HG02759 (cell line): ENCODE data around the gene ASPN.
A peak's percentile ranks its signal among the peaks of the same experiment; 100 is the strongest.

Source experiments
- ATAC-seq: cut with Tn5 transposase; IDR thresholded peaks from one replicate; pipeline ENCODE4 v1.9.1; 2021; ENCODE audit warnings: mild to moderate bottlenecking, moderate library complexity; ENCODE audit not compliant: unreplicated experiment

ASPN gene

GRCh38 chr9:92476962-92477361 is 5.3 kb downstream of the ASPN start:
- ATAC-seq: peak; percentile 70

DNA sequence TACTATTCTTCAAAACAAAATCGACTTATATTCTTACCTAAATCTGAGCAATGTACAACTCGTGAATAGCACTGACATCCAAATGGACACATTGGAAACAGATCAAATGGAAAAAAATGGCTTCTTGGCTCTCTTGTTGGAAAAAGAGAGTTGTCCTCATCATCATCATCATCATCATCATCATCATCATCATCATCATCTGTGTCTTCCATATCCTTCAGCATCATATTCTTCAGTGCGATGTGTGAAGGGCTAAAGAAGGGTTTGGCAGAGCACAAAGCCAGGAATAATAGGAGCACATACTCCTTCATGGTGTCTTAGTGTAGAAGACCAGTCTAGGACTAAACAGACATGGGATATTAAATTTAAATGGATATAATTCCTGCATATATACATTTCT is 7.7 kb downstream of the ASPN start:
- no peak for ATAC-seq

GRCh38 chr9:92468206-92468605 is 14.1 kb downstream of the ASPN start:
- no peak for ATAC-seq

- no peak for ATAC-seq
These were observed 14.8 kb downstream of the ASPN start for GRCh38 chr9:92467511-92467910.

DNA sequence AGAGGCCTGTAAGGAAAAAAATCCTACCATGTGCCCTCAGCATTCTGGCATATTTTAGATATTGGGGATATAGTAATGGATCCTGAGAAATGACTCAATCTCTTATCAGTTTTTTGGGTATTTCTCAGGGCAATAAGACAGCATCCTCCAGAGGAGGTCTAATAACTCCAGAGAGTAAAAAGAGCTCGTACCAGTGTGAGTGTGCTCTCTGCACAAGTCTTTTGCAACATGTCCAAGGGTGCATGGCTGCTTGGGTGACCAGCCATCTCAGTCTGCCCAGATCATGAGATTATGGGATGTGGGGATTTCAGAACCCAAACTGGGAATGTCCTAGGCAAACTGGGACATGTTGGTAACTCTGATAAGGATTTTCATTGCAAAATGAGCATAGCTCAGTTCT is 15.3 kb downstream of the ASPN start:
- ATAC-seq: no peak

GRCh38 chr9:92463984-92464383 is 18.3 kb downstream of the ASPN start:
- ATAC-seq: no peak

GRCh38 chr9:92463387-92463786 is 18.9 kb downstream of the ASPN start:
- no peak for ATAC-seq

DNA sequence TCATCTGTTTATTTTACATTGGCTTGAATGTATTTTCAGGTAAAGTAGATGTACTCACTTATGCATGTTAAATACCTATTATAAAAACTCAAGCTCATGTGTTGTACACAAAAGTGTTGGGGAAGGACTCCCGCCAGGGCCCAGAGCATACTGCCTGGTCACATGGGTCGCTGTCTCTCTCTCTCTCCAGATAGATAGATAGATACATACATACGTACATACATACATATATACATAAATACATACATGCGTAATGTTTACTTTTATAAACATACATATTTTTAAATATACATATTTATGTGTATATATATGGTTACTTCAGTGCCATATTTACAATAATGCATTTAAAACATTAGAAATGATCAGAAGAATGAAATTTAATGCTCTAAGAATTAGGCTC is 24.7 kb downstream of the ASPN start:
- no peak for ATAC-seq

DNA sequence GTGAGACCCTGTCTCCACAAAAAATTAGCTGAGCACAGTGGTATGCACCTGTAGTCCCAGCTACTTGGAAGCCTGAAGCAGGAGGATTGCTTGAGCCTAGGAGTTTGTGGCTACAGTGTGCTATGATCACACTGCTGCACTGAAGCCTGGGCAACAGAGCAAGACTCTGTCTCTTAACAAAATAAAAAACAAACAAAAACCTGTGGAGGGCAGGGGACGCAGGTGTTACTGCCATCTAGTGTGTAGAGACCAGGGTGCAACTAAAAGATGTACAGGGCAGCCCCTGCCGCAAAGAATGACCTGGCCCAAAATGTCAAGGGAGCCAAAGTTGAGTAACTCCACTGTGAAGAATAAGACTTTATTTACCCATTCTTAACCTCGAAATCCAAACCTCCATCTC is 27.1 kb downstream of the ASPN start:
- no peak for ATAC-seq

DNA sequence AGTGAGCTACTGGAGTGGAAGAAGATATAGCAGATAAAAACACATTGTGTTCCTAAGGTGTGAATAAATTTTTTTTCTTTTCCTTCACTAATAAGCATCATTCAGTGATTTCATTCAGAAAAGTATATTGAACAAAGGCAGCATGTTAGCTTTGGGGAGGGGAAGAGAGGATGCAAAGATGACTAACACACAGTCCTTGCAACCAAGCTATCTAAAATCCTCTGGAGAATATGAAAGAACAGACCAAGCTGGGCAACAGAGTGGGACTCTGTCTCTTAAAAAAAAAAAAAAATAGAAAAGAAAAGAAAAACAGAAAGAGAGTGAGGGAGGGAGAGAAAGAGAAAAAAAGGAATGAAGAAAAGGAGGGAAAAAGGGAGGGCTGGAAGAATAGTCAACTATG is 35.8 kb downstream of the ASPN start:
- no peak for ATAC-seq

DNA sequence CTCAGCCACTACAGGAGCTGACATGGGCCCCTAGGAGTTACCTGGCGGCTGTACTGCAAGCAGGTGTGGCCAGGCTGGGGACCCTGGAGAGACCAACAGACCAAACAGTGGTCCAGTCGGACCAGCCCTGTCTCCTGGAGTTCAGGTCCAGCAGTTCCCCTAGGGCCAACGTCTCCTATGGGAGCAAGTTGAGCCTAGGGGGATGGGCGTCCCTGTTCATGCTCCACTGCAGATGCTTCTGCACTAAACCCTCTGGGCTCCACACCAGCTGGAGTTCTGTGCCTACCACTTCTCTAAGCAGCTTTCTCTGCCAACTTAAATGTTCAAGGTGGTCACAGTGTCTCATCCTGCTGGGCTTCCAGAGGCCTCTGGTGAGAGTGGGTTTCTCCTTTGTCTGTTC is 37.5 kb downstream of the ASPN start:
- ATAC-seq: no peak

- ATAC-seq: peak; percentile 53
These were observed 41.6 kb downstream of the ASPN start for GRCh38 chr9:92440751-92441046.

- ATAC-seq: no peak
These were observed 42.2 kb downstream of the ASPN start for GRCh38 chr9:92439921-92440750.

GRCh38 chr9:92438900-92439526 is 43.3 kb downstream of the ASPN start:
- no peak for ATAC-seq

- no peak for ATAC-seq
These were observed 47.0 kb downstream of the ASPN start for GRCh38 chr9:92435263-92435662.

GRCh38 chr9:92432972-92433548 is 49.2 kb downstream of the ASPN start:
- ATAC-seq: no peak

GRCh38 chr9:92432350-92432749 is 50.0 kb downstream of the ASPN start:
- ATAC-seq: no peak

DNA sequence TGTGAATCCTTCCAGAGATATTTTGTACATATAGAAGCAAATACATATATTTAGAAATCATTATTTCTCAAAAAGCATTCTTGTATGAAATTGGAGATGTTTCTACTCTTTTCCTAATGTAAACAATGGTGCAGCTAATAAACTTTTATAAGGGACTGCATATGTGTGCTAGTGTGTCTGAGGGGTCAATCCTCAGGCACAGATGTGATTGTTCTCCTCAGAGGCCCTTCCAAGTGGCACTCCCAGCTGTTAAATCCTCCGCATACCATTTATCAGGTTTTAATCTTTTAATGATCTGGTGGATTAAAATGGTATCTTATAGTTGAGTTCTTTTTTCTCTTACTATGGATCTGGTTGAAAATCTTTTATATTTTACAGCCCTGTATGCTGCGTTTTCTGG is 52.5 kb downstream of the ASPN start:
- no peak for ATAC-seq

DNA sequence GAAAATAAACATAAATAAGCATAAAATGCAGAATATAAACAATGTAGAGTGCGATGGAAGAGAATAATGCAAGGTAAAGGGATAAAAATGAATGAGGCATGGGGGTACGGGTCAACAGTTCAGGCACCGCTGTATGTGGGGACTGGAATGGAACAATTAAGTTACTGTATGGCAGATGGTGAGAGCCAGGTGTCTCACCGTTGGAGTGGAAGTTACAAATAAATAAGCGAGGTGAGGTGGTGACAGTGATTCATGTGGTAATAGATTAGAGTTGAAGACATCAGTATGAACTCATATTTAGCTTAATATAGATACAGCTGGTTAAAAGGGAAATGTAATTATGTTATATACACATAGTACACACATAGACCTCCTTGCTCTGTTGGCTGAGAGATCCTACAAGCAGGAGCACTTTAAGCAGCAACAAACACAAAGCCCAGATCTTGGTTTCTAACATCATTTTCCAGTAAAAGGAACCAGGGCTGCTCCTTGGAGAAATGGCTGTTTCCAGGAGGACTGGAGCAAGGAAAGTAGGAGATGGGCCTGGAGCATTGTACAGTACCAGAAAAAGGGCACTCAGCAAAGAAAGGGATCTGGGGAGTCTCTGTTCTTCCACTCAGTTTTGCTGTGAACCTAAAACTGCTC is 55.7 kb downstream of the ASPN start:
- ATAC-seq: no peak

- ATAC-seq: no peak
These were observed 56.8 kb downstream of the ASPN start for GRCh38 chr9:92425474-92425873.

GRCh38 chr9:92424340-92424739 is 58.0 kb downstream of the ASPN start, which contains the start of gene OMD:
Gene OMD (minus strand): TSS chr9:92424471. CDS start chr9:92417558, 6,913 bp downstream.
- no peak for ATAC-seq

- no peak for ATAC-seq
These were observed 58.7 kb downstream of the ASPN start for GRCh38 chr9:92423612-92424011.
